ENCODE data around the gene RAB5IF.
"Not testable (repeated sequence)": the region's sequence is repeated elsewhere in the genome, so short reads cannot be mapped to it uniquely, and the experiment has no call there.

Gene RAB5IF

GRCh38 chr20:36587388-36588070, 18.1 kb upstream of the RAB5IF start:
- no peak for DNase-seq

GRCh38 chr20:36591281-36591680, 14.3 kb upstream of the RAB5IF start:
- no peak for DNase-seq

GRCh38 chr20:36591854-36592641, 13.5 kb upstream of the RAB5IF start:
- DNase-seq: peak; percentile 51

DNA sequence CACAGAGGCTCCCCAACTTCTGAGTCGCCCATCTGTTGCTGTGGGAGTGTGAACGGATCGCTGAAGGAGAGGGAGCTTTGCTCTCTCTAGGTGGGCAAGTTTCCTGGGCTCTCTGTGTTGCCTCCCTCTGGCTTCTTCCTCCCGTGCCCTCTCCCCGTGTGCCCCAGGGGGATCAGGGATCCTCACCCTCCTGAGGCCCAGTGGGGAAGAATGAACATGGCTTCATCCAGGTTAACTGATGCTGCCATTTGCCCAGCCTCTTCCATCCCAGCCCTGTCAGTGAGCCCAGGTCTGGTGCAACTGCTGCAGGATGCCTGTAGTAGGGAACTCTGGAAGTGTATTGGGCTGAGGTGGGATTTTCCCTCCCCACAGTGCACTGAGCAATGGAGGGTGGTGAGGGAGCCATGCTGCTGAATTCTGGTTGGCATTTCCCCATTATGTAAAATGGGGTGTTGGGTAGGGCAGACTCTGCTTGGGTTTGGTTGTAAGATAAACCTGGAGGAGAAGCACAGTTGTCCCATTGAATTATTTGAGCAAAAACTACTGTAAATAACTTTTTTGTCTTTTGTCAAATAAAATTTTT, 12.1 kb upstream of the RAB5IF start:
- no peak for DNase-seq

- DNase-seq: no peak
These were observed 5.7 kb upstream of the RAB5IF start for GRCh38 chr20:36599912-36600345.

GRCh38 chr20:36601540-36601939, 4.0 kb upstream of the RAB5IF start:
- no peak for DNase-seq

GRCh38 chr20:36604952-36605398, 604 bp upstream of the RAB5IF start:
- DNase-seq: peak; percentile 66

- DNase-seq: peak; percentile 50
These were observed 833 bp downstream of the RAB5IF start for GRCh38 chr20:36606158-36607066.

- no peak for DNase-seq
These were observed 2.2 kb downstream of the RAB5IF start for GRCh38 chr20:36607586-36608387.

DNA sequence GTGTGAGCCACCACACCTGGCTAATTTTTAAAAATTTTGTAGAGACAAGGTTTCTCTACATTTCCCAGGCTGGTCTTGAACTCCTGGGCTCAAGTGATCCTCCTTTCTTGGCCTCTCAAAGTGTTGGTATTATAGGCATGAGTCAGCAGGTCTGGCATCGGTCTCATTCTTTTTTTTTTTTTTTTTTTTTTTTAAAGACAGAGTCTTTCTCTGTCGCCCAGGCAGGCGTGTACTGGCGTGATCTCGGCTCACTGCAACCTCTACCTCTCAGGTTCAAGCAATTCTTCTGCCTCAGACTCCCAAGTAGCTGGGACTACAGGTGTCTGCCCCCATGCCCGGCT, 2.8 kb downstream of the RAB5IF start:
- DNase-seq: not testable (repeated sequence)

DNA sequence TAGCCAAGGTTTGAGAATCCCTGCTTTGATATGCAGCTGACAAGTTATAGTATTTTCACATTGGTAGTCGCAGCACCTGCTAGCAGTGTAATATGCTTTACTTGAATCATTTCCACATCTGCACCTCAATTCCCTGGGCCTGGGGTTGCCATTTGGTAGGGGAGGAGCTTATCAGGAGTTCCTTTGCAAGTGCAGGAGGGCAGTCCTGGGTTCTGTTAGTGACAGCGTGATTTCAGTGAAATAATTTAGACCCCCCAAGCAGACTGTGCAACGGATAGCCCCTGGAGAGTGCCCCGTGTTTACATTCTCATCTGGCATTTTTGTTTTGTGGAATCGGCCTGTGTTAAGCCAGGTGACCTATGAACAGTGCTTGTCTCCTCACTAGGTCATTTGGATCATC, 6.0 kb downstream of the RAB5IF start:
- DNase-seq: no peak

- no peak for DNase-seq
These were observed 8.4 kb downstream of the RAB5IF start for GRCh38 chr20:36613974-36614373.

- no peak for DNase-seq
These were observed 9.4 kb downstream of the RAB5IF start for GRCh38 chr20:36614781-36615557.

DNA sequence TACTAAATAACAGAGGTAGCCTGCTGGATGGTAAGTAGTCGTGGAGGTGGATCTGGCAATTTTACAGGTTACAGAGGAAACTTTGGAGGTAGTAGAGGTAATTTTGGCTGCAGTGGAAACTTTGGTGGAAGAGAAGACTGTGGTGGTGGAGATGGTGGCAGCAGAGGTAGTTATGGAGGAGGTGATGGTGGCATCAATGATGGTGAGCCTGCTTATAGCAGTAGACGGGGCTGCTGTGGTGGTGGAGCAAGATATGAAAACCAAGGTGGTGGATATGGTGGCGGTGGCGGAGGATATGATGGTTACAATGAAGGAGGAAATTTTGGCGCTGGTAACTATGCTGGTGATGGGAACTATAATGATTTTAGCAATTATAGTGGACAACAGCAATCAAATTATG, 15.3 kb downstream of the RAB5IF start:
- DNase-seq: no peak

DNA sequence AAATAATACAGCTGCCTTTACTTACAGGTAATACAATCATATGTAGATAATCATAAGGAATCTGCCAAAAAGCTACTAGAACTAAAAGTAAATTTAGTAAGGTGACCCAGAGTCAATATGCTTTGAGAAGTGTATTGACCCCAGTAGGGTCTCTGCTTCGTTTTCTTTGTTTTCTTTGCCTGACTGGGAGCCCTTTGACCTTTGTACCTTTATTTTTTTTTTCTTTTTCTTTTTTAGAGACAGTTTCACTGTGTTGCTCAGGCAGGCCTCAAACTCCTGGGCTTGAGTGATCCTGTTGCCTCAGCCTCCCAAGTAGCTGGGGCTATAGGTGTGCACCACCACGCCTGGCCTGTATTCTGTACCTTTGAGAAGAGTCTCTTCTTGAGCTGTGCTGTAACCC, 17.9 kb downstream of the RAB5IF start:
- no peak for DNase-seq

DNA sequence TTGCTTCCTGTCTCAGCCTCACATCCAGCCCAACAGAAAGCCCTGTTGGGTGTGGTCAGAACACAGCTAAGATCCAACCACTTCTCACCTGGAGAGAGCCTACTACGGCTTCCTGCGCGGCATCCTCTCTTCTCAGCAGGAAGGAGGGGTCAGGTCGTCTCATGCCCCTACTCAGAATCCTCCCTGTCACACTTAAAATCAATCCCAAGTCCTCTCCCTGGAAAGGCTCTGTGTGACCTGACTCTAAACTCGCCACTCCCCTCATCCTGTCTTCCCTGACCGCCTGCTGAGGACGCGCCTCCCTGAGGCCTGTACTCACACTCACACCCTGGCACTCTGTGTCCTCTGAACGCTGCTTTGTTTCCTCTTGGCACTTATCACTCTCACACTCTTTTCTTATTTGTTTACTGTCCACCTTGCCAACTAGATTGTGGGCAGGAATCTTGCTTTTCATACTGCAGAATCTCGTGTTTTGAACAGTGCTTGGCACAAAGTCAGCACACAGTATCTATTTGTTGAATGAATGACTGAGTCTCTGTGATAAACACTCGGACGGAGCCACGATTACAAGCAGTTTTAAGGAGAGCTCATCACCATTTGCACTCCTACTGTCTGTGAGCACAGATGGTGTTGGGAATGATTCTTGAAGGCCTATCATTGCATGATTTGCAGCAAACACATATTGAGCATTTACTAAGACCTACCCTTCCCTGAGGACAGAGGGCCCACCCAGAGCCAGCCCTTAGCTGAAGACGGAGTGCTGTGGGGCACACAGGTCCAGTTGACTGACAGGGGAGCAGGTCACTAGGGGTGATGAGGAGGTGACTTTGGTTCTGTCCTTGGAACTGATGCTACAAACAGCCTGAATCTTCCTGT, 18.7 kb downstream of the RAB5IF start:
- DNase-seq: no peak

DNA sequence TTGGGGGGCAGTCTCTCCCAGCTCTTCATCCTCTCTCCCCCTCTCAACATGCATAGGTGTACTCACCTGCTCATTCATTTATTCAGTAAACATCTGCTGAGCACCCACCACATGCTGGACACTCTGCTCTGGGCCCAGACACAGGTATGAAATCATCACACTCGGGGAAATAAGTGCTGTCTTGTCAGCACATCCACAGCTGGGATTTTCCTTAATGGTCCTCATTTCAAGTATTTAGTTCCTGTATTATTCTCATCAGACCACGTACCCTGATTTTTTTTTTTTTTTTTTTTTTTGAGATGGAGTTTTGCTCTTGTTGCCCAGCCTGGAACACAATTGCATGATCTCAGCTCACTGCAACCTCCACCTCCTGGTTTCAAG, 19.4 kb downstream of the RAB5IF start:
- DNase-seq: no peak

GRCh38 chr20:36628076-36628475, 22.5 kb downstream of the RAB5IF start:
- DNase-seq: no peak

DNA sequence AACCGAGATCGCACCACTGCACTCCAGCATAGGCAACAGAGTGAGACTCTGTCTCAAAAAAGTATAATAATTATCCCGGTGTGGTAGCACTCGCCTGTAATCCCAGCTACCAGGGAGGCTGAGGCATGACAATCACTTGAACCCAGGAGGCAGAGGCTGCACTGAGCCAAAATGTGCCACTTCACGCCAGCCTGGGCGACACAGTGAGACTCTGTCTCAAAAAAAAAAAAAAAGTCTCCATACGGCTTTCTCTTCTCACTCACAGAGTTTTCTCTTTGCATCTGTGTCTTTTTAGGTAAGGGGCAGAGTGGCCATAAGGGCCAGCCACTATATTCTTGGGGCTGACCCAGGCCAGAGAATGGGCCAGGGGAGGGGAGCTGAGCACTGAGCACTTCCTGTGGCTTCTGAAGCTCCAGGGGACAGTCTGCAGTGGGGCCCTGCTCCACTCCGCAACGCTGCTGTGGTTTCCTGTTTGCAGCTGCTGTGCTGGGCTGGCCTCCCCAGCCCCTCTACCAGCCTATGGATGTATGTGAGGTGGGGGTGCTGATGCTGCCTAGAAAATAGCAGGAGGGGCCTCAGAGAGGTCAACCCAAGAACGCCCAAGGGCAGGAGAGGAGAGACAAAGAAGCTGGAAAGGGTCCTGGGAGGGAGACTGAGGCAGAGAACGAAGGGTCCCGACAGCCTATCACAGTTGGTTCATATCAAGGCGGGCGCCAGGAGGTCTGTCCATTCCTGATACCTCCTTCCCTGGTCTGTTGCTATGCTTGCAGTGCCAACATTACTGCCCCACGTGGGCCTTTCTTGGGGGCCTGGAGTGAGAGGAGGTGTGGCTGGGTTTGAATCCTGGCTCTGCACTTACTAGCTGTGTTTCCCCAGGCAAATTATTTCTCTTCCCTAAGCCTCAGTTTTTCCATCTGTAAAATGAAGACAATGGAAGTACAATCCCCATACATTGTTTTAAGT, 24.4 kb downstream of the RAB5IF start:
- peak; percentile 69 for DNase-seq
